IMR-90 (cell line): Measurements from ENCODE around the gene ZFYVE28. TPM values are rescaled to one million over a fixed set of nuclear protein-coding genes. Genes with fewer than 3 reads are reported as not detected.

ENCODE experiments used
- ATAC-seq: fragments of 200-7000 bp; cut with Tn5 transposase; 2 replicates; pipeline ENCODE4 v1.9.1; 2020; ENCODE audit warnings: low read depth, mild to moderate bottlenecking, moderate library complexity
- BruUV-seq: library from RNA; stranded (reverse); fragments of 400-500 nt; replicated peaks from 2 replicates; lab custom pipeline; 2021; lab: Mats Ljungman, UMichigan
- CTCF ChIA-PET: fragments of 300-600 bp; formaldehyde crosslinking; extraction: SDS; loops from one replicate; lab custom pipeline; 2021; ENCODE audit warnings: antibody characterized with exemption; lab: Yijun Ruan, JAX
- POLR2A ChIA-PET: fragments of 300-600 bp; sonication (Branson Sonifier 250); formaldehyde crosslinking; loops from one replicate; lab custom pipeline; 2022; ENCODE audit warnings: antibody characterized with exemption; ENCODE audit not compliant: unreplicated experiment; lab: Charles Lee
- DNase-seq: peaks from one replicate; pipeline ENCODE4 v3.0.0; 2013
- H2AFZ ChIP-seq: replicated peaks from 2 replicates; pipeline ENCODE3; 2013; ENCODE audit warnings: low read length, mild to moderate bottlenecking; ENCODE audit not compliant: poor library complexity
- H2AK5ac ChIP-seq: 2 replicates; pipeline ENCODE4 v1.6.1; 2013; ENCODE audit warnings: low read depth, low read length, inconsistent platforms
- H2AK9ac ChIP-seq: replicated peaks from 2 replicates; pipeline ENCODE3; 2013; ENCODE audit warnings: mild to moderate bottlenecking, low read depth, low read length, moderate library complexity; ENCODE audit not compliant: poor library complexity
- H2BK120ac ChIP-seq: 2 replicates; pipeline ENCODE4 v1.6.1; 2013; ENCODE audit warnings: low read depth, low read length, inconsistent platforms
- H2BK15ac ChIP-seq: 3 replicates; pipeline ENCODE4 v1.6.1; 2013; ENCODE audit warnings: low read depth, low read length, inconsistent platforms
- H2BK20ac ChIP-seq: 2 replicates; pipeline ENCODE4 v1.6.1; 2013; ENCODE audit warnings: low read depth, mild to moderate bottlenecking, inconsistent platforms, low read length, moderate library complexity
- H2BK5ac ChIP-seq: 2 replicates; pipeline ENCODE4 v1.6.1; 2013; ENCODE audit warnings: mild to moderate bottlenecking, low read depth, low read length, inconsistent platforms; ENCODE audit not compliant: poor library complexity, severe bottlenecking
- H3K14ac ChIP-seq: replicated peaks from 2 replicates; pipeline ENCODE4 v1.6.1; 2013; ENCODE audit warnings: low read depth, low read length, inconsistent platforms
- H3K18ac ChIP-seq: 2 replicates; pipeline ENCODE4 v1.6.1; 2013; ENCODE audit warnings: low read depth, low read length, control low read depth
- H3K23ac ChIP-seq: 2 replicates; pipeline ENCODE4 v1.6.1; 2013; ENCODE audit warnings: low read depth, low read length, inconsistent platforms
- H3K27ac ChIP-seq: 2 replicates; pipeline ENCODE4 v1.5.1; 2013; ENCODE audit warnings: mild to moderate bottlenecking, control low read depth, low read length; ENCODE audit not compliant: insufficient read depth
- H3K27me3 ChIP-seq: 2 replicates; pipeline ENCODE4 v1.6.1; 2013; ENCODE audit warnings: low read length; ENCODE audit not compliant: control insufficient read depth, insufficient read depth
- H3K36me3 ChIP-seq: 2 replicates; pipeline ENCODE4 v1.6.1; 2013; ENCODE audit warnings: low read length, mixed read lengths; ENCODE audit not compliant: control insufficient read depth, insufficient read depth
- H3K4ac ChIP-seq: 2 replicates; pipeline ENCODE4 v1.6.1; 2013; ENCODE audit warnings: low read depth, low read length, inconsistent platforms
- H3K4me1 ChIP-seq: 2 replicates; pipeline ENCODE4 v1.6.1; 2013; ENCODE audit warnings: low read length, mixed read lengths; ENCODE audit not compliant: control insufficient read depth, insufficient read depth
- H3K4me2 ChIP-seq: 2 replicates; pipeline ENCODE4 v1.6.1; 2013; ENCODE audit warnings: low read depth, mild to moderate bottlenecking, control low read depth, low read length, moderate library complexity
- H3K4me3 ChIP-seq: 2 replicates; pipeline ENCODE4 v1.5.1; 2013; ENCODE audit warnings: low read depth, mild to moderate bottlenecking, control low read depth, low read length, moderate library complexity; ENCODE audit not compliant: insufficient read depth
- H3K56ac ChIP-seq: 2 replicates; pipeline ENCODE4 v1.6.1; 2013; ENCODE audit warnings: low read length, inconsistent platforms; ENCODE audit not compliant: insufficient read depth; ENCODE audit errors: extremely low read depth
- H3K79me1 ChIP-seq, 2 experiments: 2 replicates each; pipeline ENCODE4 v1.6.1; 2013; ENCODE audit warnings: low read length in 2 of 2, inconsistent platforms in 1 of 2, low read depth in 1 of 2
- H3K9ac ChIP-seq: 2 replicates; pipeline ENCODE4 v1.6.1; 2013; ENCODE audit warnings: low read depth, low read length, control low read depth
- H3K9me1 ChIP-seq: 2 replicates; pipeline ENCODE4 v1.6.1; 2013; ENCODE audit warnings: low read length, inconsistent platforms; ENCODE audit not compliant: insufficient read depth
- H3K9me3 ChIP-seq: 2 replicates; pipeline ENCODE4 v1.6.1; 2013; ENCODE audit warnings: low read length; ENCODE audit not compliant: control insufficient read depth, insufficient read depth
- H4K20me1 ChIP-seq: 2 replicates; pipeline ENCODE4 v1.6.1; 2013; ENCODE audit warnings: low read length, inconsistent platforms; ENCODE audit not compliant: insufficient read depth
- H4K5ac ChIP-seq: 2 replicates; pipeline ENCODE4 v1.6.1; 2013; ENCODE audit warnings: mild to moderate bottlenecking, low read depth, low read length, control low read depth
- H4K8ac ChIP-seq, 2 experiments: 2 replicates each; pipeline ENCODE4 v1.6.1; 2013; ENCODE audit warnings: low read depth in 2 of 2, low read length in 2 of 2, control low read depth in 1 of 2, inconsistent platforms in 1 of 2
- H4K91ac ChIP-seq: 2 replicates; pipeline ENCODE4 v1.6.1; 2013; ENCODE audit warnings: low read depth, low read length, inconsistent platforms; ENCODE audit not compliant: insufficient read depth
- MAZ ChIP-seq: IDR thresholded peaks from 2 replicates; pipeline ENCODE4 v1.6.1; 2012; ENCODE audit warnings: low read depth, mild to moderate bottlenecking, low read length, improper control_type of control experiment, moderate library complexity, borderline replicate concordance
- POLR2A ChIP-seq: IDR thresholded peaks from 2 replicates; pipeline ENCODE4 v1.6.1; 2012; ENCODE audit warnings: mild to moderate bottlenecking, low read depth, low read length
- RAD21 ChIP-seq: IDR thresholded peaks from 2 replicates; pipeline ENCODE4 v1.6.1; 2012; ENCODE audit warnings: low read length, improper control_type of control experiment
- WGBS, 2 experiments: methylation state at CpG; one replicate each; pipeline versions ENCODE4 v1.1.5 to v1.1.7; 2013; ENCODE audit warnings: missing lambda C conversion rate in 2 of 2; ENCODE audit not compliant: insufficient read length in 1 of 2; ENCODE audit errors: extremely low coverage in 2 of 2; 5-methylcytosine and 5-hydroxymethylcytosine counted together
- dilution Hi-C: fragments of 300-500 bp; cut with HindIII; formaldehyde crosslinking; loops from one replicate; pipeline ENCODE4 v1.14.3; 2018; ENCODE audit warnings: low sequenced_read_pairs; ENCODE audit not compliant: unreplicated experiment
- in situ Hi-C: fragments of 300-500 bp; cut with MboI; formaldehyde crosslinking; loops from 3 replicates; pipeline ENCODE4 v1.14.3; 2019; ENCODE audit warnings: low sequenced_read_pairs, inconsistent platforms, mixed read lengths
- intact Hi-C: fragments of 100-400 bp; cut with micrococcal nuclease; formaldehyde crosslinking; loops from 2 replicates; pipeline ENCODE4 v1.10.0; 2022
- polyA plus RNA-seq, 3 experiments: library from polyadenylated mRNA; depleted of rRNA; stranded (reverse); fragments of >200 nt; gene quantifications; 2 replicates each; pipeline ENCODE4 v1.2.3, GENCODE V29; 2012; ENCODE audit warnings: low replicate concordance in 1 of 3
- total RNA-seq: library from RNA; depleted of rRNA; stranded (reverse); fragments of >200 nt; gene quantifications from 2 replicates; pipeline ENCODE4 v1.2.3, GENCODE V29; 2012
- TF ChIP-seq, protein P1 (sequence below): fragments of 150-350 bp; IDR thresholded peaks from 2 replicates; pipeline ENCODE4 v1.6.1; 2016; ENCODE audit warnings: low read depth, mild to moderate bottlenecking, low read length, moderate library complexity, borderline replicate concordance

Gene ZFYVE28
- total and polyA plus RNA-seq, 2 of the 4 experiments (the other 2 are of a cell fraction), result 0.36 to 1.2 TPM

- peaks cover 12% of the 10 kb centered on the region for H3K9me3 ChIP-seq
Observed at GRCh38 chr4:2304321-2304876, 114.0 kb downstream of the ZFYVE28 start.

More at GRCh38 chr4:2304321-2304876, 114.0 kb downstream of the ZFYVE28 start:
- ATAC-seq (no peak), DNase-seq (no peak)
- peaks cover 2% of the 10 kb centered on the region; the same call in 1 of the 2 replicates for H3K4me1 ChIP-seq
- H3K9ac ChIP-seq, result no peak overlapping the region
- H4K8ac ChIP-seq, result no peak overlapping the region
- 80% methylated on average over 22 of the region's 32 CpGs; no CpG with 5 or more reads in 1 of the 2 experiments for WGBS, 2 experiments
- H3K56ac ChIP-seq, result no peak overlapping the region
- H3K27me3 ChIP-seq, result peaks cover 12% of the 10 kb centered on the region
- dilution Hi-C loops (no loop called here), intact Hi-C loops (no loop called here), in situ Hi-C loops (no loop called here)
- no peaks in the 10 kb centered on the region for H3K36me3 ChIP-seq
- H2AFZ ChIP-seq, result no peak overlapping the region
- H3K27ac ChIP-seq, result no peak overlapping the region
- no peak overlapping the region for H2BK5ac ChIP-seq
- ChIA-PET CTCF (no interaction called here), POLR2A (no interaction called here)
- H4K5ac ChIP-seq, result no peak overlapping the region
- no peaks in the 10 kb centered on the region for H3K79me1 ChIP-seq
- H3K18ac ChIP-seq, result no peak overlapping the region
- no peak for TF ChIP-seq MAZ
- TF ChIP-seq, protein P1, sequence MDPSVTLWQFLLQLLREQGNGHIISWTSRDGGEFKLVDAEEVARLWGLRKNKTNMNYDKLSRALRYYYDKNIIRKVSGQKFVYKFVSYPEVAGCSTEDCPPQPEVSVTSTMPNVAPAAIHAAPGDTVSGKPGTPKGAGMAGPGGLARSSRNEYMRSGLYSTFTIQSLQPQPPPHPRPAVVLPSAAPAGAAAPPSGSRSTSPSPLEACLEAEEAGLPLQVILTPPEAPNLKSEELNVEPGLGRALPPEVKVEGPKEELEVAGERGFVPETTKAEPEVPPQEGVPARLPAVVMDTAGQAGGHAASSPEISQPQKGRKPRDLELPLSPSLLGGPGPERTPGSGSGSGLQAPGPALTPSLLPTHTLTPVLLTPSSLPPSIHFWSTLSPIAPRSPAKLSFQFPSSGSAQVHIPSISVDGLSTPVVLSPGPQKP, result no peak
- no peak for TF ChIP-seq POLR2A
- TF ChIP-seq RAD21, result no peak
- H2BK20ac ChIP-seq, result no peak overlapping the region
- H2AK9ac ChIP-seq, result no peak overlapping the region
- H2BK15ac ChIP-seq, result no peak overlapping the region
- H3K14ac ChIP-seq, result no peak overlapping the region
- no peak overlapping the region for H3K4ac ChIP-seq
- H2BK120ac ChIP-seq, result no peak overlapping the region
- no peak overlapping the region for H2AK5ac ChIP-seq
- H4K20me1 ChIP-seq, result no peaks in the 10 kb centered on the region
- no peaks in the 10 kb centered on the region for H3K9me1 ChIP-seq
- no TSS peak for BruUV-seq
- H4K91ac ChIP-seq, result no peak overlapping the region
- no peak overlapping the region for H3K4me2 ChIP-seq
- H3K23ac ChIP-seq, result no peak overlapping the region
- H3K4me3 ChIP-seq, result no peak overlapping the region
